PC-3 (cell line): ENCODE measurements around the gene HEXA.

Experiments
- CTCF ChIP-seq: fragments of 300-600 bp; sonication (generic); conservative IDR thresholded peaks from 2 replicates; pipeline ENCODE4 v1.5.1; 2017; ENCODE audit warnings: antibody characterized with exemption, low read depth, mild to moderate bottlenecking, low read length
- EZH2 ChIP-seq: fragments of 300-600 bp; sonication (generic); IDR thresholded peaks from one replicate; pipeline ENCODE4 v1.6.1; 2017; ENCODE audit warnings: antibody characterized with exemption, mild to moderate bottlenecking, low read length; ENCODE audit not compliant: unreplicated experiment
- EZH2phosphoT487 ChIP-seq: fragments of 300-600 bp; sonication (generic); IDR thresholded peaks from 2 replicates; pipeline ENCODE4 v1.6.1; 2018; ENCODE audit warnings: mild to moderate bottlenecking, antibody characterized with exemption, low read length, borderline replicate concordance

- TF ChIP-seq CTCF (peak; percentile 58), EZH2 (no peak), EZH2phosphoT487 (no peak)
These were observed 34.5 kb downstream of the HEXA start for GRCh38 chr15:72341361-72341760.
